Hepatocyte (in vitro differentiated cells): ENCODE results near the gene CUZD1.
"Not testable (repeated sequence)": the region's sequence is repeated elsewhere in the genome, so short reads cannot be mapped to it uniquely, and the experiment has no call there.

Source experiments
- CTCF ChIP-seq: fragments of 200-600 bp; sonication (generic); IDR thresholded peaks from 2 replicates; pipeline ENCODE4 v1.5.1; 2016; ENCODE audit warnings: antibody characterized with exemption, mild to moderate bottlenecking; ENCODE audit not compliant: poor library complexity
- EZH2 ChIP-seq: fragments of 200-600 bp; sonication (generic); IDR thresholded peaks from 2 replicates; pipeline ENCODE4 v1.6.1; 2016; ENCODE audit warnings: antibody characterized with exemption, mild to moderate bottlenecking, borderline replicate concordance
- EZH2phosphoT487 ChIP-seq: fragments of 200-600 bp; sonication (generic); IDR thresholded peaks from one replicate; pipeline ENCODE4 v1.6.1; 2018; ENCODE audit warnings: antibody characterized with exemption, mild to moderate bottlenecking, low read depth, moderate library complexity; ENCODE audit not compliant: unreplicated experiment, severe bottlenecking

DNA sequence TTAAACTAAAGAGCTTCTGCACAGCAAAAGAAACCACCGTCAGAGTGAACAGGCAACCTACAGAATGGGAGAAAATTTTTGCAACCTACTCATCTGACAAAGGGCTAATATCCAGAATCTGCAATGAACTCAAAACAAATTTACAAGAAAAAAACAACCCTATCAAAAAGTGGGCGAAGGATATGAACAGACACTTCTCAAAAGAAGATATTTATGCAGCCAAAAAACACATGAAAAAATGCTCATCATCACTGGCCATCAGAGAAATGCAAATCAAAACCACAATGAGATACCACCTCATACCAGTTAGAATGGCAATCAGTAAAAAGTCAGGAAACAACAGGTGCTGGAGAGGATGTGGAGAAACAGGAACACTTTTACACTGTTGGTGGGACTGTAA is 26.3 kb upstream of the CUZD1 start:
- not testable (repeated sequence) for TF ChIP-seq EZH2phosphoT487, CTCF, EZH2
